ENCODE data around the gene ZMIZ1. TPM values are rescaled to one million over a fixed set of nuclear protein-coding genes. Genes with fewer than 3 reads are reported as not detected.

The ZMIZ1 gene
- total and polyA plus RNA-seq, 2 donors from 2014 or later = 14.2 to 97.6 TPM

GRCh38 chr10:79268161-79268601 is 199.4 kb downstream of the ZMIZ1 start:
- Histone ChIP-seq H3K27ac (ENCODE audit: low read depth in 2 of 2, low read length in 2 of 2) (no peak overlapping the region), H3K4me1 (ENCODE audit: control insufficient read depth in 2 of 3, insufficient read depth in 2 of 3, low read depth in 1 of 3, low read length in 3 of 3) (peaks cover 0 to 35% (median 25%) of the 10 kb centered on the region in 3 donors), H3K36me3 (ENCODE audit: control insufficient read depth in 2 of 3, insufficient read depth in 3 of 3, low read length in 3 of 3) (peaks cover 0 to 9% (median 2%) of the 10 kb centered on the region in 3 donors), H3K9ac (ENCODE audit: low read length in 3 of 3) (no peak overlapping the region), H3K9me3 (ENCODE audit: control insufficient read depth in 2 of 3, insufficient read depth in 1 of 3, low read length in 3 of 3) (no peaks in the 10 kb centered on the region), H3K27me3 (ENCODE audit: control insufficient read depth, insufficient read depth, low read length) (no peaks in the 10 kb centered on the region), H3K4me3 (ENCODE audit: low read length in 3 of 3) (no peak overlapping the region)
- DNase-seq (no peak), FAIRE-seq (no peak)
- no peak for TF ChIP-seq CTCF (IDR thresholded peaks at IDR 0.05; ENCODE audit: borderline replicate concordance, extremely low read depth, insufficient read depth)
- intact Hi-C loops (cut with DNase I) = no loop called here

- no peak for TF ChIP-seq CTCF (IDR thresholded peaks at IDR 0.05; ENCODE audit: borderline replicate concordance, extremely low read depth, insufficient read depth)
- intact Hi-C loops (cut with DNase I) = no loop called here
- H3K9ac ChIP-seq (ENCODE audit: low read length in 3 of 3) = no peak overlapping the region
- DNase-seq (no peak), FAIRE-seq (no peak)
- H3K9me3 ChIP-seq (ENCODE audit: control insufficient read depth in 2 of 3, insufficient read depth in 1 of 3, low read length in 3 of 3) = no peaks in the 10 kb centered on the region
- peaks cover 0 to 36% (median 22%) of the 10 kb centered on the region in 3 donors for H3K4me1 ChIP-seq (ENCODE audit: control insufficient read depth in 2 of 3, insufficient read depth in 2 of 3, low read depth in 1 of 3, low read length in 3 of 3)
- H3K27ac ChIP-seq (ENCODE audit: low read depth in 2 of 2, low read length in 2 of 2) = no peak overlapping the region
- peaks cover 0 to 4% (median 2%) of the 10 kb centered on the region in 3 donors for H3K36me3 ChIP-seq (ENCODE audit: control insufficient read depth in 2 of 3, insufficient read depth in 3 of 3, low read length in 3 of 3)
- H3K4me3 ChIP-seq (ENCODE audit: low read length in 3 of 3) = no peak overlapping the region
- H3K27me3 ChIP-seq (ENCODE audit: control insufficient read depth, insufficient read depth, low read length) = no peaks in the 10 kb centered on the region
Measured at GRCh38 chr10:79268742-79269141, 200.0 kb downstream of the ZMIZ1 start.

DNA sequence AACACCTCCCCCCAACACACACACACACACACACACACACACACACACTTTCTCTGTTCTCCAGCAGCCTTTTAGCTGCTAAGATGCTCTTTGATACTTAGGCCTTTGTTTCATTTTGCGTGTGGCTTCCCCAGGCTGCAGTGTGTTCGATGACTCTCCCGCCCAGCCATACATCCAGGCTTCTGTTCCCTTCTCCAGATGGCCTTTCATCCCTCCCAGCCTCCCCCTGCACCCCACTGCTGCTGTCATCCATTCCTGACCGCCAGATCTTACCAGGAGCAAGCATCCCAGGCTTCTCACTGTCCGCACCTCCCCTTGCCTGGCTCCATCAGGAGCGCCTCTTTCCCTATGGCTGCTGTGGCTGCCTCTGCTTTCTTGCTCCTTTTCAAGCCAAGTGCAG is 200.7 kb downstream of the ZMIZ1 start:
- DNase-seq (no peak), FAIRE-seq (no peak)
- Histone ChIP-seq H3K4me3 (ENCODE audit: low read length in 3 of 3) (no peak overlapping the region), H3K9me3 (ENCODE audit: control insufficient read depth in 2 of 3, insufficient read depth in 1 of 3, low read length in 3 of 3) (no peaks in the 10 kb centered on the region), H3K4me1 (ENCODE audit: control insufficient read depth in 2 of 3, insufficient read depth in 2 of 3, low read depth in 1 of 3, low read length in 3 of 3) (peaks cover 0 to 37% (median 22%) of the 10 kb centered on the region in 3 donors), H3K27ac (ENCODE audit: low read depth in 2 of 2, low read length in 2 of 2) (no peak overlapping the region), H3K36me3 (ENCODE audit: control insufficient read depth in 2 of 3, insufficient read depth in 3 of 3, low read length in 3 of 3) (peaks cover 0 to 4% (median 2%) of the 10 kb centered on the region in 3 donors), H3K9ac (ENCODE audit: low read length in 3 of 3) (no peak overlapping the region), H3K27me3 (ENCODE audit: control insufficient read depth, insufficient read depth, low read length) (no peaks in the 10 kb centered on the region)
- TF ChIP-seq CTCF (IDR thresholded peaks at IDR 0.05; ENCODE audit: borderline replicate concordance, extremely low read depth, insufficient read depth) = no peak
- intact Hi-C loops (cut with DNase I) = no loop called here

DNA sequence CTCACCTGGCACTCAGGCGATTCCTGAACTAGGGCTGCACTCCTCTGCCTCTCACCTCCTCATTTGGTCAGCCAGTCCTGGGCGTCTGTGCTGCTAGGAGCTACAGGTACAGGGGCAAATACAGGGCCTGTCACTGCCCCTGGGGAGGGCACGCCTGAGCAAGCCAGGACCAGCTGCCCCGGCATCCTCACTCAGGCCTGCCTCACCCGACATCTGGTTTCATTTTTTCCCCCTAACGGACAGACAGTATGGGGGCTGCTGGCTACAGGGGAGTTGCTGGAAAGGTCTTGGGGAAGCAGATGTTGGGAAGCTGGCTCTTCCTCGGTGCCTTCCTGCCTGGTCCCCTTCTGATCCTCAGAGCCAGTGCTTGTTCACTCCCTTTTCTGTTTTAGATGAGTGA is 201.2 kb downstream of the ZMIZ1 start:
- Histone ChIP-seq H3K27me3 (ENCODE audit: control insufficient read depth, insufficient read depth, low read length) (no peaks in the 10 kb centered on the region), H3K4me1 (ENCODE audit: control insufficient read depth in 2 of 3, insufficient read depth in 2 of 3, low read depth in 1 of 3, low read length in 3 of 3) (peaks cover 0 to 38% (median 22%) of the 10 kb centered on the region in 3 donors), H3K27ac (ENCODE audit: low read depth in 2 of 2, low read length in 2 of 2) (no peak overlapping the region), H3K9ac (ENCODE audit: low read length in 3 of 3) (no peak overlapping the region), H3K9me3 (ENCODE audit: control insufficient read depth in 2 of 3, insufficient read depth in 1 of 3, low read length in 3 of 3) (no peaks in the 10 kb centered on the region), H3K4me3 (ENCODE audit: low read length in 3 of 3) (no peak overlapping the region), H3K36me3 (ENCODE audit: control insufficient read depth in 2 of 3, insufficient read depth in 3 of 3, low read length in 3 of 3) (peaks cover 0 to 4% (median 2%) of the 10 kb centered on the region in 3 donors)
- intact Hi-C loops (cut with DNase I) = no loop called here
- no peak for TF ChIP-seq CTCF (IDR thresholded peaks at IDR 0.05; ENCODE audit: borderline replicate concordance, extremely low read depth, insufficient read depth)
- no peak for DNase-seq
- FAIRE-seq = no peak

All from kidney (tissue), 14 donors.